ENCODE measurements around the gene UGT1A1.

The UGT1A1 gene

DNA sequence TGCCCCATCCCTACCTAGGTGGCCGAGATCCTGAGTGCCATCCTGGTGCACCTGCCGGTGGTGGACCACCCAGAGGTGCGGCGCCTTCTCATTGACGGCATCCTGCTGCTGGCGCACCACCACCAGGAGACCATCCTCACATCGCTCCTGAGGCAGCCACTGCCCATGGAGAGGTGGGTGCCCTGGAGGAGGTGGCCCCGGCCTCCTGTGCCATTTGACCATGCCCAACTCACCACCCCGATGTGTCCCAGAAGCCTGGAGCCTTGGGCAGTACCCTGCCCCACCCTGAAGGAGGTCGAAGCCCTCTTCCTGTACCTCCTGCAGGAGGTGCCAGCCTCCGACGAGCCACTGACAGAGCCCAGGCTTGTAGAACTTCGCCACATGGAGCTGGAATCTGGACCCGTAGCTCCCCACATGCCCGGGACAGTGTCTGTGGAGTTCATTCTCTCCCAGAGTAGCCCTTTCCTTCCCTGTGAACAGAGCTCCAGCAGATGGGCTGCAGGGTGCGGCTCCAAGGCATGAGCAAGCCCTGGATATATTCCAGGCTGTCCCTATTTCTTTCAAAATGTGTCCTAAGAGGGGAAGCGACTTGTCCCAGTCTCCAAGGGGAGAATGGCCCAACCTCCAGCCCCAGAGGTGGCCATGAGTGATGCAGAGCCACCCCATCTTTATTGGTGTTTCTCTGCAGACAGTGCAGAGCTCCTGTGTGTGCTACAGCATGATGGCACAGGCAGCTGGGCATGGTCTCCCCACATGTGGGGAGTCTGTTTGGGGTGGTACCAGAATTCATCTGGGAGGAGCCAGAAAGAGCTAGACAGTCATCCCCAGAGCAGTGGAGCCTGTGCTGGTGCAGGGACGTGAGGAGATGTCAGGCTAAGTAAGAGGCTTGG, 60.1 kb downstream of the UGT1A1 start:
- Histone ChIP-seq H3K9ac (ENCODE audit: insufficient read length) (no peak overlapping the region), H3K36me3 (ENCODE audit: insufficient read depth, low read length) (peaks cover 7% of the 10 kb centered on the region; the same call in 1 of the 2 replicates), H3K9me3 (ENCODE audit: low read depth, low read length) (no peaks in the 10 kb centered on the region), H3K4me3 (no peak overlapping the region), H3K27ac (no peak overlapping the region)
- DNase-seq (ENCODE audit: low read depth, low spot score), result no peak
- no peak for TF ChIP-seq EZH2 (IDR thresholded peaks at IDR 0.05)
- no peak for TF ChIP-seq FOXP2 (optimal IDR thresholded peaks at IDR 0.05; ENCODE audit: control extremely low read depth, extremely low read length, insufficient read depth)
- TF ChIP-seq POLR2AphosphoS5 (IDR thresholded peaks at IDR 0.05; ENCODE audit: borderline replicate concordance, low read depth, low read length), result no peak

DNA sequence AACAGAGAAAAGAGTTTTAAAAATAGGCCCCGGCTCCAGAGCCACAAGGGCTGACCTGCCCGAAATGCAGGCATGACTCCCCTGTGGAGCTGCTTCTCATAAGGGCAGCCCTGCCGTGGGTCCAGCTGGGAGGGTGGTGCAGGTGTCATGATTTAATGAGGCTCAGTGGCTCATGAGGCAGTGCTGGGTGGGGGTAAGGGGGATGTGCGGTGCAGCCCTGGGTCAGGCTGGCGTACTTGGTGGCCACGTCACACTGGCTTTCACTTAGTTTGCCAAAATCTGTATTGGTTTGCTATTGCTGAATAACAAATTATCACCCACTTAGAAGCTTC, 60.7 kb downstream of the UGT1A1 start:
- no peak overlapping the region for H3K9ac ChIP-seq (ENCODE audit: insufficient read length)
- peaks cover 3% of the 10 kb centered on the region; the same call in 1 of the 2 replicates for H3K36me3 ChIP-seq (ENCODE audit: insufficient read depth, low read length)
- H3K4me3 ChIP-seq, result no peak overlapping the region
- no peak for DNase-seq (ENCODE audit: low read depth, low spot score)
- H3K27ac ChIP-seq, result no peak overlapping the region
- TF ChIP-seq POLR2AphosphoS5 (IDR thresholded peaks at IDR 0.05; ENCODE audit: borderline replicate concordance, low read depth, low read length) (no peak), EZH2 (IDR thresholded peaks at IDR 0.05) (no peak), FOXP2 (optimal IDR thresholded peaks at IDR 0.05; ENCODE audit: control extremely low read depth, extremely low read length, insufficient read depth) (no peak)
- H3K9me3 ChIP-seq (ENCODE audit: low read depth, low read length), result no peaks in the 10 kb centered on the region

DNA sequence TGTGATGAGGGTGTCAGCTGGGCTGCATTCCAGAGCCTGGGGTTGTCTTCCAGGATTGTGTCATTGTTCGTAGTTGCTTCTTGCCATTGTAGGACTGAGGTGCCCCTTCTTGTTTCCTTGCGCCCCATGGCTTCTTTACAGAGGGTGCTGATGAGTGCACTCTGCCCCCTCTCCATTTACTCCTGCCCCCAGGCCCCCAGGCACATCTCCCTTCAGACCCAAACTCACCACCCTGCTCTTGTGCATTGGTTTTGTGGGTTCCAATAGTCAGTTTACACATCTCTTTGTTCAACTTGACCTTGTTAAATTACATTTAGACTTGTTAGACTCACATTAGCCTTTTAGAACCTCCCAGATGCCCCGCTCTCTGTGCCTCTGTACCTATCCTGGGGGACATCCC, 61.1 kb downstream of the UGT1A1 start:
- Histone ChIP-seq H3K27ac (no peak overlapping the region), H3K4me3 (no peak overlapping the region), H3K36me3 (ENCODE audit: insufficient read depth, low read length) (peaks cover 3% of the 10 kb centered on the region; the same call in 1 of the 2 replicates), H3K9ac (ENCODE audit: insufficient read length) (no peak overlapping the region), H3K9me3 (ENCODE audit: low read depth, low read length) (no peaks in the 10 kb centered on the region)
- no peak for DNase-seq (ENCODE audit: low read depth, low spot score)
- TF ChIP-seq FOXP2 (optimal IDR thresholded peaks at IDR 0.05; ENCODE audit: control extremely low read depth, extremely low read length, insufficient read depth), result no peak
- TF ChIP-seq POLR2AphosphoS5 (IDR thresholded peaks at IDR 0.05; ENCODE audit: borderline replicate concordance, low read depth, low read length), result no peak
- no peak for TF ChIP-seq EZH2 (IDR thresholded peaks at IDR 0.05)

DNA sequence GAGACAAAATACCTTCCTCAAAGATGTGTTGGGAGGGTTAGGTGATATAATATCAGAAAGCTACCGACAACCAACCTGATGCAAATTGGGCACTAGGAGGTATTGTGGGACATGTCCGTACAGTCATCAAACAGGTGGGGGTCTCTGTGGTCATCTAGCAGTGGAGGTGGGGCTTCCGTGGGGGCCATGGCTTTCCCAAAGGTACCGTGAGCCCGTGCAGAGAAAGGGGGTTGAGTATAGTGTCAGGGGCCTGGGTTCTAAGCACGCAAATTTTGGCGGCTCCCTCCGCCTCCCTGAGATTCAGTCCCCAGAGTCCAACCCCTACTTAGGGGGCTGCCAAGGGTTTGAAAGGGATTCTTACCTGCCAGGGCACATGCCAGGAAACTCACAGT, 61.6 kb downstream of the UGT1A1 start:
- H3K4me3 ChIP-seq, result no peak overlapping the region
- H3K9ac ChIP-seq (ENCODE audit: insufficient read length), result no peak overlapping the region

DNA sequence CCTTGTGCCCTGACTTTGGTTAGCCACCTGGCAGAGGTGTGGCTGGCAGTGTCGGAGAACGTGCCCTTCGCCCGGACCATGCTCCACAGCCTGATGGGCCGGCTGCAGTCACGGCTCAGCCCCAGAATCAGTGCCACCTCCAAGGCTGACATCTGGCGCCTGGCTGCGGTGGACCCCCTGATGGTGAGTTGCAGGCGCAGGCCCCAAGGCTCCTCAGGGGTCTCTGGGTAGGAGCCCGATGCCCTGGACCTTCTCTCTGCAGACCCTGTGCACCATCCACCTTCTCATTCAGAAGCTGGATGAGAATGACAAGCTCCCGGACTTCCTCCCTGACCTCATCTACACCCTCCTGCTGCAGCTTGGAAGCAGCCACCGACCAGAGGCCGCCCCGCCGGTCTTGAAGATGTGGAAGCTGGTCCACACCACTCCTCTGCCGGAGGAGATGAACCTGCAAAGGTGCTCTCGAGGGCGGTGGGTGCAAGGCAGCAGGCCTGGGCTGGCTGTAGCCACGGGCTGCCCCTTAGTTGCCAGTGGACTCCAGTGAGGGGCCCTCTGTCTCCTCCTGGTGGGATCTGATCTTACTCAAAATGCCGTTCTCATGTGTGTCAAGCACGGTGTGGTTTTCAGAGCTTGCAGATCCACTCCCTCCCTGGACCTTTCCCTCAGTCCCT, 62.2 kb downstream of the UGT1A1 start:
- no peak overlapping the region for H3K4me3 ChIP-seq
- no peak for DNase-seq (ENCODE audit: low read depth, low spot score)
- no peaks in the 10 kb centered on the region; the same call in 1 of the 2 replicates for H3K36me3 ChIP-seq (ENCODE audit: insufficient read depth, low read length)
- no peaks in the 10 kb centered on the region for H3K9me3 ChIP-seq (ENCODE audit: low read depth, low read length)
- H3K27ac ChIP-seq, result no peak overlapping the region
- TF ChIP-seq EZH2 (IDR thresholded peaks at IDR 0.05) (no peak), POLR2AphosphoS5 (IDR thresholded peaks at IDR 0.05; ENCODE audit: borderline replicate concordance, low read depth, low read length) (no peak), FOXP2 (optimal IDR thresholded peaks at IDR 0.05; ENCODE audit: control extremely low read depth, extremely low read length, insufficient read depth) (no peak)
- no peak overlapping the region for H3K9ac ChIP-seq (ENCODE audit: insufficient read length)

More for the DNA sequence above, 61.6 kb downstream of the UGT1A1 start:
- no peak overlapping the region for H3K27ac ChIP-seq
- H3K36me3 ChIP-seq (ENCODE audit: insufficient read depth, low read length), result no peaks in the 10 kb centered on the region; the same call in 1 of the 2 replicates
- no peak for TF ChIP-seq EZH2 (IDR thresholded peaks at IDR 0.05)
- no peak for TF ChIP-seq FOXP2 (optimal IDR thresholded peaks at IDR 0.05; ENCODE audit: control extremely low read depth, extremely low read length, insufficient read depth)
- no peak for TF ChIP-seq POLR2AphosphoS5 (IDR thresholded peaks at IDR 0.05; ENCODE audit: borderline replicate concordance, low read depth, low read length)
- DNase-seq (ENCODE audit: low read depth, low spot score), result no peak
- H3K9me3 ChIP-seq (ENCODE audit: low read depth, low read length), result no peaks in the 10 kb centered on the region

All from SK-N-MC (cell line).